Measurements from ENCODE around the gene NCOA3. TPM values are rescaled to one million over a fixed set of nuclear protein-coding genes. Genes with fewer than 3 reads are reported as not detected.

NCOA3 gene
- total and polyA plus RNA-seq, 2 of the 8 experiments (the other 6 are each of a cell fraction or from before 2014, with no cell fraction given): 7.9 to 24.7 TPM

DNA sequence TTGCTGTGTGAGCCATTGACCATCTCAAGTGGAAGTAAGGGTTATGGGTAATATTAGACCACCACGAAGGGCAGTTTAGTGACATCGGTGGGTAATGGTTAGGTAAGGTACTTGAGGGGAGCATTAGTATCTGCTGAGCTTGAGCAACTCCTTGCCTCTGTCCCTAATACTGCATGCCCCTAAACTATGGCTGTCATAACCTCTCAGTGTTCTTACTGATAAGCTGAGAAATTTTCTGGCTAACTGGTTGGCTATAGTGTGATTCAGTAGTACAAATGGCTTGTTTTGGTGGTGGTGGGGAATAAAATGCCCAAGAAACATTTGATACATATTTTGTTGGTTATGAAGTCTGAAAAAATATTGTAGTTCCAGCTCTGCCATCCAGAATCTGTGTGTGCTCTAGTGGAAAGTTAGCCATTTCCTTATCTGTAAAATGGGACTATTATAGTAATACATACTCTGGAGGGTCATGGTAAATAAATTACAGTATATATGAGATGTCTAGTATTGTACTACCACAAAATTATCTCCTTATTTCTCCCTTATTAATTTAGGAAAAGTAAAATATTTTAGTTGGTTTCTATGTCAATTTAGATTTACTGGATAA, 113.1 kb downstream of the NCOA3 start:
- CTCF ChIA-PET (ENCODE audit: partially characterized antibody): interaction anchor here (0.7 to 3.0 kb wide), 7 partner anchors 9 to 177 kb away, joined by 3 to 12 read pairs (median 3); no protein-coding TSS in a partner anchor
- TF ChIP-seq SIX5 (IDR thresholded peaks at IDR 0.05; ENCODE audit: low read depth, low read length): no peak
- TF ChIP-seq HDAC6 (IDR thresholded peaks at IDR 0.05; ENCODE audit: low read depth, low read length): no peak
- TF ChIP-seq BCL11A (IDR thresholded peaks at IDR 0.05; ENCODE audit: low read depth in 2 of 2, low read length in 2 of 2): no peak
- TF ChIP-seq SIN3A (conservative IDR thresholded peaks at IDR 0.05 in 1 of 2, IDR thresholded peaks at IDR 0.05 in 1 of 2; ENCODE audit: low read depth in 1 of 2, low read length in 2 of 2): no peak
- TF ChIP-seq TAF1 (IDR thresholded peaks at IDR 0.05; ENCODE audit: low read depth, low read length): no peak
- no peak for TF ChIP-seq CTCF (IDR thresholded peaks at IDR 0.05; ENCODE audit: control extremely low read depth in 1 of 3, insufficient read depth in 1 of 3, low read depth in 1 of 3, low read length in 3 of 3)
- TF ChIP-seq GTF2F1 (IDR thresholded peaks at IDR 0.05; ENCODE audit: borderline replicate concordance, low read depth, low read length): no peak
- TF ChIP-seq GABPA (IDR thresholded peaks at IDR 0.05; ENCODE audit: borderline replicate concordance, insufficient read depth, low read length): no peak
- no peak for TF ChIP-seq SUZ12 (IDR thresholded peaks at IDR 0.05; ENCODE audit: low read length)
- no peak for TF ChIP-seq HDAC2 (IDR thresholded peaks at IDR 0.05; ENCODE audit: borderline replicate concordance in 1 of 2, low read depth in 2 of 2, low read length in 2 of 2)

More for the DNA sequence above, 113.1 kb downstream of the NCOA3 start:
- Histone ChIP-seq H3K27ac (ENCODE audit: low read depth, low read length) (no peak overlapping the region), H3K9me3 (ENCODE audit: insufficient read depth in 2 of 2, low read depth in 1 of 2, low read length in 1 of 2) (no peaks in the 10 kb centered on the region), H3K4ac (replicated peaks; ENCODE audit: insufficient read length, low read depth, low read length) (no peak overlapping the region), H3K79me2 (ENCODE audit: control insufficient read depth in 1 of 2, insufficient read depth in 2 of 2, low read length in 2 of 2) (peaks cover 0 to 3% of the 10 kb centered on the region in 2 experiments; a peak in 1 of 4 replicates), H3K14ac (ENCODE audit: insufficient read length) (no peak overlapping the region), H3K36me3 (ENCODE audit: control insufficient read depth in 2 of 4, insufficient read depth in 4 of 4, low read length in 3 of 4) (no peaks in the 10 kb centered on the region), H2BK120ac (replicated peaks; ENCODE audit: low read depth, low read length) (no peak overlapping the region), H4K8ac (ENCODE audit: extremely low read depth, insufficient read depth, low read length) (no peak overlapping the region), H2AK5ac (ENCODE audit: low read depth, low read length) (no peak overlapping the region), H3K79me1 (ENCODE audit: low read depth, low read length) (no peaks in the 10 kb centered on the region), H3K4me2 (ENCODE audit: insufficient read depth in 1 of 2, low read depth in 2 of 2, low read length in 2 of 2) (no peak overlapping the region), H4K20me1 (replicated peaks in 1 of 2; ENCODE audit: control insufficient read depth in 1 of 2, insufficient read depth in 2 of 2, low read length in 2 of 2) (no peaks in the 10 kb centered on the region), H3K27me3 (replicated peaks in 1 of 4; ENCODE audit: control insufficient read depth in 3 of 4, extremely low read depth in 1 of 4, insufficient read depth in 3 of 4, low read length in 3 of 4) (peaks cover 0 to 1% (median 0%) of the 10 kb centered on the region in 4 experiments; a peak in 1 of 7 replicates), H3K4me1 (replicated peaks in 1 of 4; ENCODE audit: control insufficient read depth in 3 of 4, insufficient read depth in 4 of 4, low read length in 3 of 4) (no peaks in the 10 kb centered on the region), H3K56ac (replicated peaks; ENCODE audit: insufficient read length, low read depth, low read length) (no peak overlapping the region), H3K23ac (ENCODE audit: insufficient read length) (no peak overlapping the region), H4K5ac (ENCODE audit: insufficient read length, low read depth, low read length) (no peak overlapping the region), H4K91ac (replicated peaks; ENCODE audit: insufficient read length, low read length) (no peak overlapping the region), H3K9ac (replicated peaks in 1 of 4; ENCODE audit: extremely low read depth in 1 of 4, low read depth in 3 of 4, low read length in 3 of 4) (no peak overlapping the region), H3K4me3 (ENCODE audit: extremely low read depth in 1 of 4, insufficient read depth in 2 of 4, low read depth in 3 of 4, low read length in 4 of 4) (no peak overlapping the region), H2BK20ac (ENCODE audit: low read length) (no peak overlapping the region), H2BK5ac (ENCODE audit: low read depth, low read length) (no peak overlapping the region), H3K23me2 (ENCODE audit: low read depth, low read length) (no peaks in the 10 kb centered on the region), H2BK15ac (ENCODE audit: low read length) (no peak overlapping the region), H2AFZ (ENCODE audit: low read length) (no peak overlapping the region), H2BK12ac (ENCODE audit: low read depth, low read length) (no peak overlapping the region), H3K18ac (ENCODE audit: extremely low read depth, low read length) (no peak overlapping the region)
- FAIRE-seq: no peak
- no peak for DNase-seq (ENCODE audit: low read depth in 1 of 2, low spot score in 2 of 2)
- whole genome bisulfite sequencing, 2 experiments (ENCODE audit: extremely low coverage in 1 of 2, insufficient coverage in 1 of 2, insufficient read length in 1 of 2, insufficient replicate concordance in 2 of 2, low coverage in 1 of 2, low lambda C conversion rate in 2 of 2, missing lambda C conversion rate in 1 of 2): 89% methylated on average over 2 of the region's 2 CpGs; no CpG with 5 or more reads in 1 of the 2 experiments
- POLR2A ChIA-PET (ENCODE audit: partially characterized antibody): interaction anchor here (0.9 kb wide), 1 partner anchor 10 kb away, joined by 3 read pairs; no protein-coding TSS in a partner anchor
